Neural cell (in vitro differentiated cells): ENCODE results near the gene GNG12.

Experiments used
- CTCF ChIP-seq: fragments of 450-650 bp; IDR thresholded peaks from 2 replicates; pipeline ENCODE4 v1.5.1; 2014; ENCODE audit warnings: antibody characterized with exemption, mild to moderate bottlenecking, moderate library complexity; ENCODE audit not compliant: poor library complexity, severe bottlenecking
- EP300 ChIP-seq: fragments of 450-650 bp; conservative IDR thresholded peaks from 2 replicates; pipeline ENCODE4 v1.6.1; 2014; ENCODE audit warnings: antibody characterized with exemption, mild to moderate bottlenecking, moderate library complexity; ENCODE audit not compliant: poor library complexity, severe bottlenecking
- EZH2 ChIP-seq: fragments of 200-600, 300-800 bp; shearing (Covaris generic), sonication (generic); IDR thresholded peaks from 2 replicates; pipeline ENCODE4 v1.6.1; 2014; ENCODE audit warnings: antibody characterized with exemption, low read length, borderline replicate concordance, mild to moderate bottlenecking; ENCODE audit not compliant: insufficient read depth, poor library complexity, severe bottlenecking
- MXI1 ChIP-seq: fragments of 450-650 bp; conservative IDR thresholded peaks from 2 replicates; pipeline ENCODE4 v1.6.1; 2014; ENCODE audit warnings: antibody characterized with exemption, mild to moderate bottlenecking; ENCODE audit not compliant: poor library complexity, severe bottlenecking
- POLR2AphosphoS5 ChIP-seq: IDR thresholded peaks from 2 replicates; pipeline ENCODE4 v1.6.1; 2012
- RAD21 ChIP-seq: fragments of 450-650 bp; conservative IDR thresholded peaks from 2 replicates; pipeline ENCODE4 v1.6.1; 2014; ENCODE audit warnings: antibody characterized with exemption, mild to moderate bottlenecking, moderate library complexity
- REST ChIP-seq: IDR thresholded peaks from 2 replicates; pipeline ENCODE4 v1.6.1; 2012; ENCODE audit warnings: borderline replicate concordance
- SMC3 ChIP-seq: fragments of 450-650 bp; conservative IDR thresholded peaks from 2 replicates; pipeline ENCODE4 v1.6.1; 2014; ENCODE audit warnings: antibody characterized with exemption, mild to moderate bottlenecking, moderate library complexity; ENCODE audit not compliant: poor library complexity
- TAF1 ChIP-seq: IDR thresholded peaks from 2 replicates; pipeline ENCODE4 v1.6.1; 2012; ENCODE audit warnings: low read depth

GRCh38 chr1:67668660-67669059 is 164.6 kb downstream of the GNG12 start:
- TF ChIP-seq CTCF (no peak), RAD21 (no peak), MXI1 (no peak), REST (no peak), POLR2AphosphoS5 (no peak), EP300 (no peak), EZH2 (no peak), SMC3 (no peak), TAF1 (no peak)
